GM12878 (cell line): ENCODE data around the gene UBB.

ENCODE experiments used
- CEBPB ChIP-seq, 2 experiments: fragments of 150-350 bp in 1 of 2; IDR thresholded peaks; 2 replicates each; pipeline ENCODE4 v1.6.1; 2012 to 2014; ENCODE audit warnings: low read depth in 2 of 2, low read length in 2 of 2, borderline replicate concordance in 1 of 2, inconsistent platforms in 1 of 2
- CHD1 ChIP-seq: IDR thresholded peaks from 2 replicates; pipeline ENCODE4 v1.6.1; 2012; ENCODE audit warnings: low read depth, low read length, improper control_type of control experiment
- EP300 ChIP-seq, 2 experiments: fragments of 150-350 bp in 1 of 2; IDR thresholded peaks; 2 replicates each; pipeline ENCODE4 v1.6.1; 2011 to 2012; ENCODE audit warnings: low read depth in 2 of 2, low read length in 2 of 2, borderline replicate concordance in 1 of 2, improper control_type of control experiment in 1 of 2, inconsistent platforms in 1 of 2; ENCODE audit not compliant: control insufficient read depth in 1 of 2
- HDGF ChIP-seq: fragments of 450-650 bp; IDR thresholded peaks from 2 replicates; pipeline ENCODE4 v1.6.1; 2016; ENCODE audit warnings: antibody characterized with exemption
- MYB ChIP-seq: fragments of 150-350 bp; IDR thresholded peaks from 2 replicates; pipeline ENCODE4 v1.6.1; 2014; ENCODE audit warnings: mild to moderate bottlenecking, low read depth, low read length, borderline replicate concordance
- MYC ChIP-seq: IDR thresholded peaks from 2 replicates; pipeline ENCODE4 v1.6.1; 2011; ENCODE audit warnings: mild to moderate bottlenecking, low read length, moderate library complexity, inconsistent platforms; ENCODE audit not compliant: insufficient read depth, insufficient replicate concordance, insufficient read length, severe bottlenecking
- POLR2A ChIP-seq: IDR thresholded peaks from 2 replicates; pipeline ENCODE4 v1.6.1; 2011; ENCODE audit warnings: low read depth, mild to moderate bottlenecking, low read length
- RELA ChIP-seq: fragments of 450-650 bp; IDR thresholded peaks from 2 replicates; pipeline ENCODE4 v1.8.0; 2014; ENCODE audit warnings: borderline replicate concordance; ENCODE audit not compliant: partially characterized antibody
- SUPT20H ChIP-seq: IDR thresholded peaks from 2 replicates; pipeline ENCODE4 v1.6.1; 2011; ENCODE audit warnings: low read depth, mild to moderate bottlenecking, low read length, moderate library complexity, borderline replicate concordance; ENCODE audit not compliant: control insufficient read depth
- USF2 ChIP-seq: IDR thresholded peaks from 2 replicates; pipeline ENCODE4 v1.6.1; 2011; ENCODE audit warnings: low read depth, low read length, improper control_type of control experiment, borderline replicate concordance
- TF ChIP-seq, protein P1 (sequence below), 3 experiments: IDR thresholded peaks in 2 of 3; conservative IDR thresholded peaks in 1 of 3; 2 replicates each; pipeline ENCODE4 v1.5.1; 2011; ENCODE audit warnings: low read depth in 3 of 3, low read length in 3 of 3, mild to moderate bottlenecking in 3 of 3, control low read depth in 2 of 3, moderate library complexity in 2 of 3, inconsistent platforms in 1 of 3, mixed read lengths in 1 of 3; ENCODE audit not compliant: control insufficient read depth in 2 of 3, insufficient read depth in 1 of 3; ENCODE audit errors: extremely low read depth in 1 of 3

DNA sequence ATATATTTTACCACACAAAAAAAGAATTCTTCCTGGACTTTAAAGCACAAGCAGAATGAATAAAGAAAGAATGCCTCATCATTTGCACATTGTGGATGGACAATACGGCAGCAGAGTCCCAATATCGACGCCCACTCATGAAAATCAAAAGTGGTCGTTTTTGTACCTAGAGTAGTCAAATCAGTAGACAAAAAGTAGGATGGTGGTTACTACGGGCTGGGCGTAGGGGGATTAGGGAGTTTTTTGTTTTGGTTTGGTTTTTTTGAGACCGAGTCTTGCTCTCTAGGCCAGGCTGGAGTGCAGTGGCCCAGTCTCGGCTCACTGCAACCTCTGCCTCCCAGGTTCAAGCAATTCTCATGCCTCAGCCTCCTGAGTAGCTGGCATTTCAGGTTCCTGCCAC, 19.0 kb upstream of the UBB start:
- TF ChIP-seq CHD1: no peak
- TF ChIP-seq CEBPB (IDR thresholded peaks at IDR 0.05; ENCODE audit: borderline replicate concordance in 1 of 2, low read depth in 2 of 2, low read length in 2 of 2): no peak
- TF ChIP-seq SUPT20H: no peak
- TF ChIP-seq POLR2A: no peak
- TF ChIP-seq MYB: no peak
- TF ChIP-seq, protein P1, sequence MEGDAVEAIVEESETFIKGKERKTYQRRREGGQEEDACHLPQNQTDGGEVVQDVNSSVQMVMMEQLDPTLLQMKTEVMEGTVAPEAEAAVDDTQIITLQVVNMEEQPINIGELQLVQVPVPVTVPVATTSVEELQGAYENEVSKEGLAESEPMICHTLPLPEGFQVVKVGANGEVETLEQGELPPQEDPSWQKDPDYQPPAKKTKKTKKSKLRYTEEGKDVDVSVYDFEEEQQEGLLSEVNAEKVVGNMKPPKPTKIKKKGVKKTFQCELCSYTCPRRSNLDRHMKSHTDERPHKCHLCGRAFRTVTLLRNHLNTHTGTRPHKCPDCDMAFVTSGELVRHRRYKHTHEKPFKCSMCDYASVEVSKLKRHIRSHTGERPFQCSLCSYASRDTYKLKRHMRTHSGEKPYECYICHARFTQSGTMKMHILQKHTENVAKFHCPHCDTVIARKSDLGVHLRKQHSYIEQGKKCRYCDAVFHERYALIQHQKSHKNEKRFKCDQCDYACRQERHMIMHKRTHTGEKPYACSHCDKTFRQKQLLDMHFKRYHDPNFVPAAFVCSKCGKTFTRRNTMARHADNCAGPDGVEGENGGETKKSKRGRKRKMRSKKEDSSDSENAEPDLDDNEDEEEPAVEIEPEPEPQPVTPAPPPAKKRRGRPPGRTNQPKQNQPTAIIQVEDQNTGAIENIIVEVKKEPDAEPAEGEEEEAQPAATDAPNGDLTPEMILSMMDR (IDR thresholded peaks at IDR 0.05 in 2 of 3, conservative IDR thresholded peaks at IDR 0.05 in 1 of 3; ENCODE audit: control insufficient read depth in 2 of 3, extremely low read depth in 1 of 3, insufficient read depth in 1 of 3, low read depth in 3 of 3, low read length in 3 of 3): no peak
- TF ChIP-seq RELA: no peak
- no peak for TF ChIP-seq EP300 (IDR thresholded peaks at IDR 0.05; ENCODE audit: borderline replicate concordance in 1 of 2, control insufficient read depth in 1 of 2, low read depth in 2 of 2, low read length in 2 of 2)
- TF ChIP-seq USF2: no peak
- TF ChIP-seq HDGF: no peak
- TF ChIP-seq MYC: no peak
